ENCODE results near the gene CDH7. TPM values are rescaled to one million over a fixed set of nuclear protein-coding genes. Genes with fewer than 3 reads are reported as not detected.

Gene CDH7
- total RNA-seq, 2 donors from 2014 or later: 0.18 to 0.57 TPM

GRCh38 chr18:65748321-65748720, 2.5 kb upstream of the CDH7 start:
- Histone ChIP-seq H3K27ac (ENCODE audit: low read depth, low read length) (no peak overlapping the region), H3K27me3 (ENCODE audit: control insufficient read depth, insufficient read depth, low read length, poor library complexity, severe bottlenecking) (peaks cover 50% of the 10 kb centered on the region), H3K36me3 (ENCODE audit: control insufficient read depth, insufficient read depth, low read length) (no peaks in the 10 kb centered on the region), H3K9me3 (ENCODE audit: control insufficient read depth, low read length) (no peaks in the 10 kb centered on the region), H3K4me3 (ENCODE audit: low read length) (no peak overlapping the region), H3K4me1 (ENCODE audit: control insufficient read depth, insufficient read depth, low read length) (peaks cover 3% of the 10 kb centered on the region), H3K9ac (ENCODE audit: extremely low read depth, low read length, poor library complexity, severe bottlenecking) (no peak overlapping the region)
- Mint-ChIP-seq H3K4me3 (no peak overlapping the region), H3K27ac (no peak overlapping the region), H3K9me3 (no peaks in the 10 kb centered on the region), H3K36me3 (ENCODE audit: low read depth) (no peaks in the 10 kb centered on the region), H3K27me3 (ENCODE audit: insufficient read depth) (peaks cover 58% of the 10 kb centered on the region), H3K4me1 (peaks cover 14% of the 10 kb centered on the region)
- no peak for DNase-seq
- no peak for TF ChIP-seq CTCF (conservative IDR thresholded peaks at IDR 0.05)
- WGBS, 2 experiments (ENCODE audit: insufficient coverage in 1 of 2, insufficient read length in 1 of 2): 89 to 94% methylated on average over 2 of the region's 2 CpGs

GRCh38 chr18:65749841-65750240, 971 bp upstream of the CDH7 start:
- Mint-ChIP-seq H3K27ac (no peak overlapping the region), H3K4me1 (peaks cover 19% of the 10 kb centered on the region), H3K4me3 (peak overlapping the region; percentile 68), H3K27me3 (ENCODE audit: insufficient read depth) (peaks cover 60% of the 10 kb centered on the region), H3K36me3 (ENCODE audit: low read depth) (no peaks in the 10 kb centered on the region), H3K9me3 (no peaks in the 10 kb centered on the region)
- H3K27ac ChIP-seq (ENCODE audit: low read depth, low read length): no peak overlapping the region
- whole genome bisulfite sequencing, 2 experiments (ENCODE audit: insufficient coverage in 1 of 2, insufficient read length in 1 of 2): 13% methylated on average over 7 of the region's 8 CpGs; no CpG with 5 or more reads in 1 of the 2 experiments
- no peak for DNase-seq
- H3K4me1 ChIP-seq (ENCODE audit: control insufficient read depth, insufficient read depth, low read length): peaks cover 6% of the 10 kb centered on the region
- H3K27me3 ChIP-seq (ENCODE audit: control insufficient read depth, insufficient read depth, low read length, poor library complexity, severe bottlenecking): peaks cover 50% of the 10 kb centered on the region
- H3K9ac ChIP-seq (ENCODE audit: extremely low read depth, low read length, poor library complexity, severe bottlenecking): no peak overlapping the region
- no peaks in the 10 kb centered on the region for H3K36me3 ChIP-seq (ENCODE audit: control insufficient read depth, insufficient read depth, low read length)
- H3K9me3 ChIP-seq (ENCODE audit: control insufficient read depth, low read length): no peaks in the 10 kb centered on the region
- peak overlapping the region; percentile 86 for H3K4me3 ChIP-seq (ENCODE audit: low read length)
- TF ChIP-seq CTCF (conservative IDR thresholded peaks at IDR 0.05): no peak

GRCh38 chr18:65751155-65752085, 608 bp downstream of the CDH7 start:
- 6 to 17% methylated on average over 19 to 42 of the region's 42 CpGs for WGBS, 2 experiments (ENCODE audit: insufficient coverage in 1 of 2, insufficient read length in 1 of 2)
- Histone ChIP-seq H3K4me1 (ENCODE audit: control insufficient read depth, insufficient read depth, low read length) (peaks cover 3% of the 10 kb centered on the region), H3K36me3 (ENCODE audit: control insufficient read depth, insufficient read depth, low read length) (no peaks in the 10 kb centered on the region), H3K9me3 (ENCODE audit: control insufficient read depth, low read length) (no peaks in the 10 kb centered on the region), H3K4me3 (ENCODE audit: low read length) (peak overlapping the region; percentile 86), H3K27me3 (ENCODE audit: control insufficient read depth, insufficient read depth, low read length, poor library complexity, severe bottlenecking) (peaks cover 50% of the 10 kb centered on the region), H3K9ac (ENCODE audit: extremely low read depth, low read length, poor library complexity, severe bottlenecking) (no peak overlapping the region), H3K27ac (ENCODE audit: low read depth, low read length) (no peak overlapping the region)
- Mint-ChIP-seq H3K4me1 (peaks cover 16% of the 10 kb centered on the region), H3K27me3 (ENCODE audit: insufficient read depth) (peaks cover 60% of the 10 kb centered on the region), H3K36me3 (ENCODE audit: low read depth) (no peaks in the 10 kb centered on the region), H3K4me3 (peak overlapping the region; percentile 68), H3K27ac (no peak overlapping the region), H3K9me3 (no peaks in the 10 kb centered on the region)
- peak; percentile 24 for TF ChIP-seq CTCF (conservative IDR thresholded peaks at IDR 0.05)
- no peak for DNase-seq

Measured in endodermal cell (in vitro differentiated cells).